Ovary (tissue), 9 donors: Measurements from ENCODE around the gene GJB6. TPM values are rescaled to one million over a fixed set of nuclear protein-coding genes. Genes with fewer than 3 reads are reported as not detected.

Experiments used
- DNase-seq, 5 donors: peaks; one replicate each; pipeline ENCODE4 v3.0.0-alpha.2; 2019 to 2020
- H3K27ac ChIP-seq, 2 donors: fragments of 200-600 bp; one replicate each; pipeline versions ENCODE4 v1.5.1 to v1.8.0; 2019 to 2022
- H3K27me3 ChIP-seq: fragments of 200-600 bp; one replicate; pipeline ENCODE4 v1.8.0; 2022
- H3K36me3 ChIP-seq: fragments of 200-600 bp; sonication (generic); one replicate; pipeline ENCODE4 v1.5.1; 2019
- H3K4me1 ChIP-seq: one replicate; pipeline ENCODE4 v1.8.1; 2013; ENCODE audit warnings: mild to moderate bottlenecking, moderate library complexity; ENCODE audit not compliant: insufficient read depth
- H3K4me3 ChIP-seq: fragments of 200-600 bp; sonication (generic); one replicate; pipeline ENCODE4 v1.5.1; 2017
- H3K9me3 ChIP-seq, 2 donors: fragments of 200-600 bp in 1 of 2; sonication (generic) in 1 of 2; one replicate each; pipeline versions ENCODE4 v1.5.1 to v1.8.1; 2013 to 2019; ENCODE audit warnings: mild to moderate bottlenecking in 1 of 2, moderate library complexity in 1 of 2
- EP300 ChIP-seq: sonication (generic); formaldehyde crosslinking; IDR thresholded peaks from one replicate; pipeline ENCODE4 v1.6.1; 2017; ENCODE audit warnings: antibody characterized with exemption
- POLR2A ChIP-seq: fragments of 450-650 bp; IDR thresholded peaks from one replicate; pipeline ENCODE4 v1.6.1; 2017; ENCODE audit warnings: antibody characterized with exemption, mild to moderate bottlenecking, moderate library complexity
- WGBS, 3 donors: extraction: QIAGEN DNeasy Blood & Tissue Kit in 1 of 3; methylation state at CpG; one replicate each; pipeline versions ENCODE4 v1.1.5 to v1.1.7; 2013 to 2017; 5-methylcytosine and 5-hydroxymethylcytosine counted together
- intact Hi-C, 4 donors: fragments of 100-400 bp; cut with DNase I; formaldehyde crosslinking; loops; one replicate each; pipeline versions ENCODE4 v1.11.0 to v1.15.1; 2022 to 2023
- polyA plus RNA-seq, 2 donors: library from polyadenylated mRNA; stranded (reverse); fragments of 200-250 nt in 1 of 2; fragments of 350-450 nt in 1 of 2; fragmentation: Illumina TruSeq in 1 of 2; extraction: RNeasy Lipid Tissue Mini Kit (QIAGEN cat#74804) in 1 of 2; gene quantifications; one replicate each; pipeline ENCODE4 v1.2.3, GENCODE V29; 2013 to 2014
- total RNA-seq, 7 donors: library from RNA; depleted of rRNA in 2 of 7; stranded (reverse); fragments of >200 nt in 2 of 7; fragmentation: NEBNext Ultra II Directional in 3 of 7; extraction: Animal tissue kit (Norgen Biotek cat#: 25700) in 3 of 7; gene quantifications; one replicate each; pipeline versions ENCODE4 v1.1.0 to v1.2.4, GENCODE V29; 2016 to 2023
- TF ChIP-seq, protein P1 (sequence below), 3 donors: fragments of 450-650 bp in 2 of 3; fragments of 200-600 bp in 1 of 3; IDR thresholded peaks; one replicate each; pipeline versions ENCODE4 v1.5.1 to v1.8.0; 2016 to 2022; ENCODE audit warnings: antibody characterized with exemption in 3 of 3, mild to moderate bottlenecking in 1 of 3
- donor health status: DM: no; HTN: no; CAD: no; lungs with moderate emphysema.
- donor health status: DM: no; HTN: no; CAD: no.
- donor health status: Bipolar disorder and iron deficiency.
- donor health status: DM: yes; HTN: yes; CAD: no.
- donor health status: DM: no; HTN: no; CAD: no.
- donor health status: DM: yes; HTN: yes; CAD: no.

GJB6 gene
- total and polyA plus RNA-seq, 9 donors = not detected

DNA sequence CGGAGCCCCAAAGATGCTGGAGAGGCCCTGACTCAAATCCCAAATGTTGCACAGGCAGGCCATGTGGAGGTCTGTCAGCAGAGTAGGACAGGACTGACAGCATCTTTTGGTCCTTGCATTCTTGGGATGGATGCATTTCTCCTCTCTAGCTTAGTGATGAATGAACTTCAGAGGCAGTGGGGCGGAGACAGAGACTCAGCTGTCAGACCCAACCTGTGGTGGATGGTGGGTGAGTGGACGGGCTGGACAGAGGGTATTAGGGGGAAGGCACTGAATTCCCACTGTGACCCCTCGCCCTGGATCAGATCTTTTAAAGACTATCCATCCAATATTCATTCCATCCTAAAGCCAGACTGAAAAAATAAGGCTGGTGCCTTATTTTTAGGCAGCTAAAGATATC is 39.3 kb upstream of the GJB6 start:
- 86 to 94% (median 86%) methylated on average over 4 of the region's 4 CpGs for WGBS, 3 donors
- DNase-seq = no peak

DNA sequence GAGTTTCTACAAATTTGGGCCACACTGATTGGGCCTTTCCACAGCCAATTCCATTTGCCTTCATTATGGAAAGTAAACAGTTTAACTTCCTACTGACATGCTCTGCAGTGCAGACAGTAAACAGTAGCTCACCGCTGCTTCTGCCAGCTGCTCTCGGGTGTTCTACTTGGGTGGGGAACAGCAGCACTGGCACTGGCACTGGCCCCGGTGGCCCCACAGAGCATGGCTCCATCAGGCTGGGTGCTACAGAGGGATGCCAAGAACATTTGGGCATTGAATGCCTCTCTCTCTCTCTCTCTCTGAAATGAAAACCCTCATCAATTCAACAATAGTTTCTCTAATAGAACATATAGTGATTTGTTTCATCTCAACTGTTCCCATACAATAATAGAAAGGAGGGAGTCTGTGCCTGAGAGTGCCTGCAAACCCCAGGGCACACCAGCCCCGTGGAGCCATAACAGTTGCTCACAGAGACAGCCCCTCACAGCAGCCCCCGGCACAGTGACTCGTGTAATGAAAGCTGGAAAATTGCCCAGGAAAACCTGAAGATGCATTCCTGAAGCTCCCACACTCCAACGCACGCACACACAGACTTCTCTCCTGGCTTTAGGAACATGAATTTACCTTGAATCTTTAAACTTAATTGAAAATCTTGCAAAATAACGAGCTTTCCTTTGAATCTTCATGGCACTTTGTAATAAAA is 38.2 kb upstream of the GJB6 start:
- H3K27me3 ChIP-seq = no peaks in the 10 kb centered on the region
- no peaks in the 10 kb centered on the region for H3K9me3 ChIP-seq
- 13 to 17% (median 14%) methylated on average over 9 of the region's 9 CpGs for WGBS, 3 donors
- TF ChIP-seq, protein P1, sequence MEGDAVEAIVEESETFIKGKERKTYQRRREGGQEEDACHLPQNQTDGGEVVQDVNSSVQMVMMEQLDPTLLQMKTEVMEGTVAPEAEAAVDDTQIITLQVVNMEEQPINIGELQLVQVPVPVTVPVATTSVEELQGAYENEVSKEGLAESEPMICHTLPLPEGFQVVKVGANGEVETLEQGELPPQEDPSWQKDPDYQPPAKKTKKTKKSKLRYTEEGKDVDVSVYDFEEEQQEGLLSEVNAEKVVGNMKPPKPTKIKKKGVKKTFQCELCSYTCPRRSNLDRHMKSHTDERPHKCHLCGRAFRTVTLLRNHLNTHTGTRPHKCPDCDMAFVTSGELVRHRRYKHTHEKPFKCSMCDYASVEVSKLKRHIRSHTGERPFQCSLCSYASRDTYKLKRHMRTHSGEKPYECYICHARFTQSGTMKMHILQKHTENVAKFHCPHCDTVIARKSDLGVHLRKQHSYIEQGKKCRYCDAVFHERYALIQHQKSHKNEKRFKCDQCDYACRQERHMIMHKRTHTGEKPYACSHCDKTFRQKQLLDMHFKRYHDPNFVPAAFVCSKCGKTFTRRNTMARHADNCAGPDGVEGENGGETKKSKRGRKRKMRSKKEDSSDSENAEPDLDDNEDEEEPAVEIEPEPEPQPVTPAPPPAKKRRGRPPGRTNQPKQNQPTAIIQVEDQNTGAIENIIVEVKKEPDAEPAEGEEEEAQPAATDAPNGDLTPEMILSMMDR (IDR thresholded peaks at IDR 0.05) = no peak
- TF ChIP-seq EP300 (no peak), POLR2A (no peak)
- no peaks in the 10 kb centered on the region for H3K36me3 ChIP-seq
- no peak overlapping the region for H3K4me3 ChIP-seq
- DNase-seq = no peak
- H3K4me1 ChIP-seq = no peaks in the 10 kb centered on the region
- intact Hi-C loops = no loop called here
- no peak overlapping the region for H3K27ac ChIP-seq

More for the DNA sequence above, 39.3 kb upstream of the GJB6 start:
- TF ChIP-seq POLR2A (no peak), EP300 (no peak)
- TF ChIP-seq, protein P1 (IDR thresholded peaks at IDR 0.05) = no peak
- Histone ChIP-seq H3K27ac (no peak overlapping the region), H3K9me3 (no peaks in the 10 kb centered on the region), H3K27me3 (no peaks in the 10 kb centered on the region), H3K4me1 (no peaks in the 10 kb centered on the region), H3K36me3 (no peaks in the 10 kb centered on the region), H3K4me3 (no peak overlapping the region)
- intact Hi-C loops = no loop called here

DNA sequence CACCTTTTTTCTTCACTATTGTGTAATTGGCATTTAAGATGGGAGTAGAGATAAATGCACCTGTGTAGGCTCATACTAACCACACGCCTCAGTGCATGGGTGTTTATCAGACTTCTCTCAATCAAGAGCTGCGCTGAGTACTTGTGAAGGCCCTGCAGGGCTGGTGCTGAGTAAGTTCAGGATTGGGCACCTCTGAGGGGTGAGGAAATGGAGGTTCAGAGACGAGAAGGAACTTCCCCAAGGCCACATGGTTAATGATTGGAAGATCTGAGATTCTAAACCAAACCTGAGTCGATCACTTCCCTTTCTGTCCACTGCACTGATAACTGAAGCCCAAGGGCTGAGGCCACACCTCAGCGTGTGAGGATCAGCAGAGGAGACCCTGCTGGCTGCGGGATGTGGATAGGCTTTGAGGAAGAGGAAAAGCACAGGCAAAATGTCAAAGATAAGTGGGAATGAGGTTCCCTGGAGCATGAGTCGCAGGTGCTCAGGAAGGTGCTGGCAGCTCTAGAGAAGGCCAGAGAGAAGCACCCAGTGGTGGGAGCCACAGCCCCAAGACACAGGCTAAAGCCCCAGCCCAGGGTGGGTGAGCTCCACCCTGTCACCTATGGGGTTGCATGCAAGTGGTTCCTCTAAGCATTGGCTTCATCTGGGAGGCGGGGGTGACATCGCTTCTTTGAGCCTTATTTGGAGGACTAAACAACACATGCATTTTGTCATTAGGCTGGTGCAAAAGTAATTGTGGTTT is 32.3 kb upstream of the GJB6 start:
- intact Hi-C loops = no loop called here
- WGBS, 3 donors = 85 to 89% (median 86%) methylated on average over 9 of the region's 9 CpGs
- Histone ChIP-seq H3K4me3 (no peak overlapping the region), H3K27ac (no peak overlapping the region), H3K36me3 (no peaks in the 10 kb centered on the region), H3K9me3 (no peaks in the 10 kb centered on the region), H3K27me3 (no peaks in the 10 kb centered on the region), H3K4me1 (no peaks in the 10 kb centered on the region)
- TF ChIP-seq EP300 (no peak), POLR2A (no peak)
- TF ChIP-seq, protein P1 (IDR thresholded peaks at IDR 0.05) = no peak
- DNase-seq = no peak

DNA sequence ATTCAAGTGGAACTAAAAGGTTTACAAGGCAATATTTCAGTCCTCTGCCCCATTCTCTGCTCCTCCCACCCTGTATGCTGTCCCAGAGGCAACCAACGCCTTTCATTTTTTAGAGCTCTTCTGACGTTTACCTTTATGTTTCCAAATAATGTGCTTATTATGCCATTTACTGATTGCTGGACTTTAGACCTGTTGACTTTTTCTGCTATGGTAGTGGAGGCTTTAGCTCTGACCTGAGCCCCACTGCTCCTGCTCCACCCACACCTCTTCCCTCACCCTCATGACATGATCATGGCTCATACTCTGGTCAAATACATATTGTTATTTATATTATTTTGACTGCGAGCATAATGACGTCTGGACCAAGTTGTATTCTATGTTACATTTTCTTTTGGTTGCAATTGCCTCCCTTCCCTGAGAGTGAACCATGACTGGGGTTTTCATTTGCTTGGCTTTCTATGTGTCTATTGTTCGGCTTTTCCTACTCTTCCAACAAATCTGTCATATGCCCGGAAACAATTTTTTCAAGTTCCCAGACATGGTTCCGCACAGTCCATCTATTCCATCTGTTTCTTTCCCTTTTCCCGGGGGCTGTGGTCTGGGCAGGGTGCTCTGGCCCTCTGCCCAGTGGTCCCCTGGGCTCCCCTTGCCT is 31.4 kb upstream of the GJB6 start:
- intact Hi-C loops = no loop called here
- no peaks in the 10 kb centered on the region for H3K36me3 ChIP-seq
- TF ChIP-seq EP300 (no peak), POLR2A (no peak)
- TF ChIP-seq, protein P1 (IDR thresholded peaks at IDR 0.05) = no peak
- H3K9me3 ChIP-seq = no peaks in the 10 kb centered on the region
- H3K27me3 ChIP-seq = no peaks in the 10 kb centered on the region
- 84 to 90% (median 86%) methylated on average over 8 of the region's 8 CpGs for WGBS, 3 donors
- no peak for DNase-seq
- H3K4me3 ChIP-seq = no peak overlapping the region
- H3K4me1 ChIP-seq = no peaks in the 10 kb centered on the region
- H3K27ac ChIP-seq = no peak overlapping the region
